ENCODE results near the gene C10orf143.

DNA sequence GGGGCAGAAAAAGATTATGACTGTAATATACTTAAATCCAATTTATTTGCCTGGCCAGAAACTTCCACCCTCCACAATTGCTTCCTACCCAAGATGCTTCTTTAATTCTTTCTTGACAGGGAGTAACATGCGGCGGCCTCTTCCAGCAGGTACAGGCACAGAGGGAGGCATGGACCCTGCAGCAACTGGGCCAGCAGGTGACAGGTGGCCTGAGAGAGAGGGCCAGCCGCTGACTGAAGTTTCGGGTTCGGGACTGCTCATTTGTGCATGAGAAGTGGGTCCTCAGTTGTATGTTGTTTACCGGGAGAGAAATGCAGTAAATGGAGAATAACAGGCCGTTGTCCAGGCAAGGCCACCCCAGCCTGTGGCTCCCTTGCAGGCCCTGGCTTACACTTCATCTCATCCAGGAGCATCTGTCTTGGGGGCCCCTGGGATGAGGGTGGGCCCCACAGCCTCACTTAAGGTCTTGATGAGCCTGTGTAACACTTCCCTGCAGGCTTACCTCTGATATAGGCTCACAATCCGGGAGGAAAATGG, 72.5 kb downstream of the C10orf143 start:
- TF ChIP-seq EZH2 (IDR thresholded peaks at IDR 0.05; ENCODE audit: insufficient read depth, poor library complexity, severe bottlenecking) = no peak
- TF ChIP-seq EZH2phosphoT487 (IDR thresholded peaks at IDR 0.05; ENCODE audit: insufficient read depth, low read depth) = no peak

Data from GM23248 (cell line).